CD4-positive, alpha-beta memory T cell (primary cell): Measurements from ENCODE around the gene KIF18A. TPM values are rescaled to one million over a fixed set of nuclear protein-coding genes. Genes with fewer than 3 reads are reported as not detected.

Experiments used
- CTCF ChIA-PET: fragments of 350-600 bp; sonication (Branson Sonifier 250); formaldehyde crosslinking; loops from one replicate; lab custom pipeline; 2021; ENCODE audit warnings: inconsistent platforms; ENCODE audit not compliant: partially characterized antibody; lab: Charles Lee
- POLR2A ChIA-PET: fragments of 350-600 bp; sonication (Branson Sonifier 250); formaldehyde crosslinking; loops from one replicate; lab custom pipeline; 2021; ENCODE audit not compliant: partially characterized antibody; lab: Charles Lee
- DNase-seq, 5 donors: peaks; one replicate each; pipeline versions ENCODE4 v3.0.0 to v3.0.0-alpha.2; 2020 to 2022; ENCODE audit warnings: mixed read lengths in 1 of 5
- H3K27ac ChIP-seq: one replicate; pipeline ENCODE4 v1.7.0; 2013; ENCODE audit warnings: low read depth, low read length
- H3K27me3 ChIP-seq: 2 replicates; pipeline ENCODE4 v1.7.0; 2013; ENCODE audit warnings: mild to moderate bottlenecking, low read length, moderate library complexity; ENCODE audit not compliant: insufficient read depth
- H3K36me3 ChIP-seq: 2 replicates; pipeline ENCODE4 v1.7.0; 2013; ENCODE audit warnings: mild to moderate bottlenecking, low read length, moderate library complexity; ENCODE audit not compliant: insufficient read depth
- H3K4me1 ChIP-seq: 2 replicates; pipeline ENCODE4 v1.7.0; 2013; ENCODE audit warnings: mild to moderate bottlenecking, low read length, moderate library complexity; ENCODE audit not compliant: insufficient read depth
- H3K4me3 ChIP-seq, 2 donors: one replicate each; pipeline ENCODE4 v1.7.0; 2013; ENCODE audit warnings: low read length in 2 of 2, mild to moderate bottlenecking in 1 of 2
- H3K9me3 ChIP-seq, 2 donors: one replicate each; pipeline ENCODE4 v1.7.0; 2013; ENCODE audit warnings: low read length in 2 of 2, control low read depth in 1 of 2; ENCODE audit not compliant: control insufficient read depth in 1 of 2
- H3K27ac Mint-ChIP-seq, 7 donors: one replicate each; pipeline ENCODE4 v1.8.0; 2020 to 2021; ENCODE audit warnings: mixed read lengths in 7 of 7, mild to moderate bottlenecking in 6 of 7, inconsistent platforms in 3 of 7, moderate library complexity in 3 of 7
- H3K27me3 Mint-ChIP-seq, 2 donors: one replicate each; pipeline ENCODE4 v1.8.0; 2020 to 2021; ENCODE audit warnings: mixed read lengths in 2 of 2
- H3K36me3 Mint-ChIP-seq, 2 donors: one replicate each; pipeline ENCODE4 v1.8.0; 2020 to 2021; ENCODE audit warnings: mixed read lengths in 2 of 2, inconsistent platforms in 1 of 2, mild to moderate bottlenecking in 1 of 2
- H3K4me1 Mint-ChIP-seq, 4 donors: one replicate each; pipeline ENCODE4 v1.8.0; 2020 to 2021; ENCODE audit warnings: mixed read lengths in 4 of 4, mild to moderate bottlenecking in 1 of 4
- H3K4me3 Mint-ChIP-seq, 8 donors: one replicate each; pipeline ENCODE4 v1.8.0; 2020 to 2021; ENCODE audit warnings: mixed read lengths in 8 of 8, mild to moderate bottlenecking in 7 of 8, moderate library complexity in 6 of 8, inconsistent platforms in 3 of 8
- H3K9me3 Mint-ChIP-seq, 8 donors: one replicate each; pipeline ENCODE4 v1.8.0; 2020 to 2021; ENCODE audit warnings: mixed read lengths in 8 of 8, mild to moderate bottlenecking in 5 of 8, inconsistent platforms in 3 of 8, moderate library complexity in 1 of 8
- intact Hi-C: fragments of 100-400 bp; cut with micrococcal nuclease; formaldehyde crosslinking; loops from one replicate; pipeline ENCODE4 v1.15.1; 2023
- polyA plus RNA-seq, 2 donors: library from polyadenylated mRNA; unstranded; fragments of 300-500 nt; fragmentation: Illumina TruSeq; gene quantifications; one replicate each; pipeline ENCODE4 v1.2.3, GENCODE V29; 2021
- total RNA-seq, 2 experiments: library from RNA; stranded (reverse); gene quantifications; one replicate each; pipeline ENCODE4 v1.2.3, GENCODE V29; 2021

KIF18A gene
- total and polyA plus RNA-seq, 4 experiments from 2014 or later, result 0.50 to 1.7 (median 0.93) TPM

DNA sequence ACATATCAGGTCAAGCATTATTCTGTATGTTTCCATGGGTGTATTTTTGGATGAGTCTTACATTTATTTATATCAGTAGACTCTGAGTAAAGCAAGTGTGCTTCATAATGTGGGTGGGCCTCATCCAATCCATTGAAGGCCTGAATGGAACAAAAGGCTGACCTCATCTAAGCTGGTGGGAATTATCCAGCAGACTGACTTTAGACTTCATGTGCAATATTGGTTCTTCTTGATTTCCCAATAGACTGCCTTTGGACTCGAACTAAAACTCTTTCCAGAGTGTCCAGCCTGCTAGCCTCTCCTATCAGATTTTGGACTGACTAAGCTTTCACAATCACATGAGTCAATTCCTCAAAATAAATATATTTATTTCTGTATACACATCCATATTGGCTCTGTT is 116.2 kb downstream of the KIF18A start:
- Mint-ChIP-seq H3K36me3 (no peaks in the 10 kb centered on the region), H3K9me3 (peaks cover 0 to 2% (median 0%) of the 10 kb centered on the region in 8 donors), H3K27ac (no peak overlapping the region), H3K4me1 (peaks cover 0 to 5% (median 2%) of the 10 kb centered on the region in 4 donors), H3K4me3 (no peak overlapping the region), H3K27me3 (no peaks in the 10 kb centered on the region)
- H3K4me3 ChIP-seq, result no peak overlapping the region
- no peak for DNase-seq
- H3K9me3 ChIP-seq, result no peaks in the 10 kb centered on the region
- POLR2A ChIA-PET, result no interaction called here
- CTCF ChIA-PET, result no interaction called here
- intact Hi-C loops, result no loop called here
- no peaks in the 10 kb centered on the region for H3K4me1 ChIP-seq
- H3K27me3 ChIP-seq, result no peaks in the 10 kb centered on the region
- H3K27ac ChIP-seq, result no peak overlapping the region
- H3K36me3 ChIP-seq, result no peaks in the 10 kb centered on the region

DNA sequence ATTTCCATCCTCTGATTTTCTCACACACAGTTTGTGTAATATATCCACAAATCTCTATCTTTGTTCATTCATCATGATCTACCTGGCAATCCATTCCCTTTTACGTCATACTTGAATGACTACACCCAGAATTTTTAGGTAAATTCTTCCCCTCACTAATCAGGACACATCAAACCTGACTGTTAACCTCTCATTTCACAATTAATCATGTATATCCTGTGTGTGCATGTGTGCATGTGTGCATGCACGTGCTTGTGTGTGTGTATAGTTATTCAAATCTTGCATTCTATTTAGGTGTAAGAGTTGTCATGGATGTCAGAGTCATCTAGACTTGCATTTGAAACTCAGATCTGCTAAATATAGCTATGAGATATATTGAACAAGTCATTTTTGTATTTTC is 130.4 kb downstream of the KIF18A start:
- Histone ChIP-seq H3K9me3 (no peaks in the 10 kb centered on the region), H3K27ac (no peak overlapping the region), H3K4me3 (no peak overlapping the region), H3K36me3 (no peaks in the 10 kb centered on the region), H3K4me1 (no peaks in the 10 kb centered on the region), H3K27me3 (no peaks in the 10 kb centered on the region)
- ChIA-PET POLR2A (no interaction called here), CTCF (interaction anchor here (1.0 kb wide), 1 partner anchor 11 kb away, joined by 3 read pairs; no protein-coding TSS in a partner anchor)
- Mint-ChIP-seq H3K36me3 (no peaks in the 10 kb centered on the region), H3K4me3 (no peak overlapping the region), H3K27me3 (no peaks in the 10 kb centered on the region), H3K4me1 (no peaks in the 10 kb centered on the region), H3K27ac (no peak overlapping the region), H3K9me3 (peaks cover 0 to 4% (median 0%) of the 10 kb centered on the region in 8 donors)
- DNase-seq, result no peak
- intact Hi-C loops, result no loop called here

DNA sequence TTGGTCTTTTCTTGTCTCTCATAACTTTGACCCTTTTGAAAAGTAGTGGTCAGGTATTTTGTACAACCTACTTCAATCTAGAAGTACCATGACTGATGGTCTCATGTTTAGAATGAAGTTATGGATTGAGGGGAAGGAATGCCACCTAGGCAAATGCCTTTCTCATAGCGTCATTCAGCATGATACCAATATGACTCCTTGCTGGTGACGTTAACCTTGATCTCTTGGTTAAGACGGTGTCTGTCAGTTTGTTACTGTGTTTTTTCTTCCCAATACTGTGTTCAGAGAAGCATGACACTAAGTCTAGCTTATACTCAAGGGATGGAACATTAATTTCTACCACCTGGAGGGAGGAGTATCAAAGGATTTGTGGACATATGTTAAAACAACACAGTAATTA is 130.9 kb downstream of the KIF18A start:
- Mint-ChIP-seq H3K4me3 (no peak overlapping the region), H3K27ac (no peak overlapping the region), H3K4me1 (no peaks in the 10 kb centered on the region), H3K9me3 (peaks cover 0 to 4% (median 0%) of the 10 kb centered on the region in 8 donors), H3K27me3 (no peaks in the 10 kb centered on the region), H3K36me3 (no peaks in the 10 kb centered on the region)
- ChIA-PET POLR2A (no interaction called here), CTCF (no interaction called here)
- no peaks in the 10 kb centered on the region for H3K9me3 ChIP-seq
- no peaks in the 10 kb centered on the region for H3K4me1 ChIP-seq
- H3K4me3 ChIP-seq, result no peak overlapping the region
- no peak overlapping the region for H3K27ac ChIP-seq
- no peak for DNase-seq
- H3K36me3 ChIP-seq, result no peaks in the 10 kb centered on the region
- H3K27me3 ChIP-seq, result no peaks in the 10 kb centered on the region
- intact Hi-C loops, result no loop called here

DNA sequence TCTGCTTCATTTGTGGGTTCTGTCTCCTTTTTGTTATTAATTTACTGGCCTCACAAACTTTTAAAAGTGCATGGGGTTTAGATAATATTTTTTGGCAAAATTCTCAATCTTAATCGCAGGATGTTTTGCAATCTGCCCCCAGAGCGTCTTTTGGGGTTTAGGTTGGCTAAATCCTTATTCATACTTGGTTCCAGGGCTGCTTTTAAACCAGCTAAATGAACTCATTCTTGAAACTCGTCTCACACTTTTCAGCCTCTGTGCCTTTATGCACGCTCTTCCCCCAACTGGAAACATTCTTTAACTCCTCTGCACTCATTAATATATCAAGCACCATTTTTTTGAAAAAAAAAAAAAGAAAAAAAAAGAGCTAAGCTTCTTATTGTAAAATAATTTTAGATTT is 131.7 kb downstream of the KIF18A start:
- no peak for DNase-seq
- Mint-ChIP-seq H3K9me3 (peaks cover 0 to 4% (median 0%) of the 10 kb centered on the region in 8 donors), H3K27ac (no peak overlapping the region), H3K4me3 (no peak overlapping the region), H3K36me3 (no peaks in the 10 kb centered on the region), H3K4me1 (no peaks in the 10 kb centered on the region), H3K27me3 (no peaks in the 10 kb centered on the region)
- POLR2A ChIA-PET, result no interaction called here
- Histone ChIP-seq H3K27me3 (no peaks in the 10 kb centered on the region), H3K36me3 (no peaks in the 10 kb centered on the region), H3K9me3 (no peaks in the 10 kb centered on the region), H3K4me1 (no peaks in the 10 kb centered on the region), H3K27ac (no peak overlapping the region), H3K4me3 (no peak overlapping the region)
- intact Hi-C loops, result no loop called here
- CTCF ChIA-PET, result no interaction called here

DNA sequence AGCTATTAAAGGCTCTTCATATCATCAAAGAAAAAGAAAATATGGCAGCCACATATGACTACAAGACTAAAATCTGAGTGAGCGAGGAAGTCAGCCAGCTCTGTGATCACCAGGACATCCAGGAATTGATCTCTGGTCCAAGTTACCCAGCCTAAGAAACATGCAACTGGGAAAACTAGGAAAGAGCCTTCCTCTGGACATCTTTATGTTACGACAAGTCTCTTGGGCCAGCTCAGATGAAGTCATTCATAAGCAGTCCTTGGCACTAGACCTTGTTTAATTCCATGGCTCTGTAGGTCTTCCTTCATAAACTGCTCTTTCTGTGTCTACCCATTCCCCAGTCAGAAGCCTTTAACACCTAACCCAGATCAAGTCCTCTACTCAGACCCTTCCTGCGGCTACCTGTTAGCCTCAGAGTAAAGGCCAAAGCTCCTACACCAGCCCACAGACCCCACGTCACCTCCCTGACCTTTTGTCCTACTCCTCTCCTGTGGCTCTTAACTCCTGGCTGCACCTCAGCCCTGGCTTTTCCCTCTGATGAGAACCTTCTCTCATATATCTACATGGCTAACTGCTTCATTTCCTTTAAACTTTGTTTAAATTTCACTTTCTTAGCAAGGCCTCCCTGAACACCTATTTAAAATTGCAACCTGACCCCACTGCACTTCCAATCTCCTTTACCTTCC is 134.0 kb downstream of the KIF18A start:
- CTCF ChIA-PET, result no interaction called here
- H3K36me3 Mint-ChIP-seq, result no peaks in the 10 kb centered on the region

DNA sequence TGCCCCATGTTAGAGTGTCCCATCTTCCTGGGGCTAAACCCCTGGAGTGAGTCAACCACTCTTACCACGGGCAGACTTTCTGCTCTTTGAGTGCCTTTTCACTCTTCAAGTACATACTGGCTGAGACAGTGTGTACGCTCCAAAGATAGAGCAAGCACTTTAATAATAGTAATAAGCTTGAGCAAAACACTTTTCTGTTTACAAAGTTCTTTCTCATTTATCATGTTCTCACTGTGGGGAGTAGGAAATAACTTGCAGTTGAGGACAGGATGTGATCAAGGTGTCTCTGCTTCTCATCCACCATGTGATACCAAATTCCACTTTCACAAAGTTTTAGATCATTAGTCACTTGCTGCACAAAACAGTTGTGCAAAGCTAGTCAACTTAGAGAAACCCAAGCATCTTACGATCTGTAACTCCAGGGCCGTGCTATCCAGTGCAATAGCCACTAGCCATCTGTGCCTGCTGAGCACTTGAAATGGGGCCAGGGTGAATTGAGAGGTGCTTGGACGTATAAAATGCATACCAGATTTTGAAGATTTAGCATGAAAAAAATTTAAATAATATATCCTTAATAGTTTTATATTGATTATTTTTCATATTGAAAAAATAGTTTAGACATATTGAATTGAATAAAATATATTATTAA is 135.3 kb downstream of the KIF18A start:
- Histone ChIP-seq H3K4me3 (no peak overlapping the region), H3K36me3 (no peaks in the 10 kb centered on the region), H3K4me1 (no peaks in the 10 kb centered on the region), H3K9me3 (no peaks in the 10 kb centered on the region), H3K27me3 (no peaks in the 10 kb centered on the region), H3K27ac (no peak overlapping the region)
- POLR2A ChIA-PET, result no interaction called here
- H3K4me3 Mint-ChIP-seq, result no peak overlapping the region
- no peaks in the 10 kb centered on the region for H3K4me1 Mint-ChIP-seq
- no peak overlapping the region for H3K27ac Mint-ChIP-seq
- no peaks in the 10 kb centered on the region for H3K27me3 Mint-ChIP-seq
- DNase-seq, result no peak
- CTCF ChIA-PET, result no interaction called here
- H3K9me3 Mint-ChIP-seq, result peaks cover 0 to 1% (median 0%) of the 10 kb centered on the region in 8 donors
- no peaks in the 10 kb centered on the region for H3K36me3 Mint-ChIP-seq
- intact Hi-C loops, result no loop called here

More for the DNA sequence above, 134.0 kb downstream of the KIF18A start:
- H3K27me3 Mint-ChIP-seq, result no peaks in the 10 kb centered on the region
- H3K27ac Mint-ChIP-seq, result no peak overlapping the region
- Histone ChIP-seq H3K27me3 (no peaks in the 10 kb centered on the region), H3K4me1 (no peaks in the 10 kb centered on the region), H3K36me3 (no peaks in the 10 kb centered on the region), H3K9me3 (no peaks in the 10 kb centered on the region), H3K4me3 (no peak overlapping the region), H3K27ac (no peak overlapping the region)
- intact Hi-C loops, result no loop called here
- POLR2A ChIA-PET, result no interaction called here
- H3K9me3 Mint-ChIP-seq, result peaks cover 0 to 1% (median 0%) of the 10 kb centered on the region in 8 donors
- H3K4me3 Mint-ChIP-seq, result no peak overlapping the region
- no peak for DNase-seq
- no peaks in the 10 kb centered on the region for H3K4me1 Mint-ChIP-seq

DNA sequence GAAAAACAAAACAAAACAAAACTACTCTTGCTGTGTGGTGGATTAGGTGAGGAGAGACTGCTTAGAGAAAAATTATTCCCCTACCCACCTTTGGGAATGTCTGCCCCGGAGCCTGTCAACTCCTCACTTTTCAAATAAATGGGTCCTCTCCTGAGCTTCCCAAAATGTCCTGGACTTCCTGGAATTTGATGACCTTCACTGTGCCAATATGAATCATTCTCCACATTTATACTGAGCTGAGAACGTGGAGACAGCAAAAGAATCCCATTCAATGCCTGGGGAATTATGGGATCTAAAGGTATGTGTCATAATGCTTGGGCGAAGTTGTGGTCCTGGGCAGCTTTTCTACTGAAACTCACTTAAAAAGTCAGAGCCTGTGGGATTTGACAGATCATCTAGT is 136.8 kb downstream of the KIF18A start:
- H3K27me3 ChIP-seq, result no peaks in the 10 kb centered on the region
- no peak for DNase-seq
- ChIA-PET POLR2A (no interaction called here), CTCF (no interaction called here)
- Mint-ChIP-seq H3K4me3 (no peak overlapping the region), H3K4me1 (no peaks in the 10 kb centered on the region), H3K9me3 (peaks cover 0 to 1% (median 0%) of the 10 kb centered on the region in 8 donors), H3K36me3 (no peaks in the 10 kb centered on the region), H3K27me3 (no peaks in the 10 kb centered on the region), H3K27ac (no peak overlapping the region)
- H3K4me1 ChIP-seq, result no peaks in the 10 kb centered on the region
- intact Hi-C loops, result no loop called here
- no peak overlapping the region for H3K4me3 ChIP-seq
- no peaks in the 10 kb centered on the region for H3K36me3 ChIP-seq
- no peaks in the 10 kb centered on the region for H3K9me3 ChIP-seq
- H3K27ac ChIP-seq, result no peak overlapping the region
